IPS DF 19.7 (cell line): ENCODE measurements around the gene KDELR1.

Source experiments
- DNase-seq: peaks from one replicate; pipeline ENCODE4 v3.0.0-alpha.2; 2013; ENCODE audit warnings: low read depth, low spot score

The KDELR1 gene

GRCh38 chr19:48342414-48342738 lies 49.0 kb downstream of the KDELR1 start:
- DNase-seq = no peak

- no peak for DNase-seq
These were observed 49.6 kb downstream of the KDELR1 start for GRCh38 chr19:48341515-48342413.

DNA sequence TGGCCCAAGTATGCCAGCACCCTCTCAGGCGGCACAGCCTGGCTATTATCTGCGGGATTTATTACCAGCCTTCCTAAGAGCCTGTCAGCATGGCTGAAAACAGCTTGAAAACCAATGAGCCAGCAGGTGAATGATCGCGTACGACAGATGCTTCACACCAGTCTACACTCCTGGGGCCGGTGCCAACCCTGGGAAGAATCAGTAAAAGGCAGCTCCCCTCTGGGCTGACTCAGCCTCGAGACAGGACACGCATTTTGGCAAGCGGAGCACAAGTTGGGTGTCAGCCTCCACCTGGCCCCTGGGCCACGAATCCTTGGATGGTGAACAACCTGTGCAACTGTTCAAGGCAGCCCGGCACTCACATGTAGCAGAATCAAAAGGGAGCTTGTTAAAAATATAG lies 50.4 kb downstream of the KDELR1 start:
- no peak for DNase-seq

- no peak for DNase-seq
These were observed 52.4 kb downstream of the KDELR1 start for GRCh38 chr19:48338802-48339503.

- no peak for DNase-seq
These were observed 53.0 kb downstream of the KDELR1 start for GRCh38 chr19:48338253-48338755.

GRCh38 chr19:48333467-48334384 lies 57.6 kb downstream of the KDELR1 start:
- no peak for DNase-seq

DNA sequence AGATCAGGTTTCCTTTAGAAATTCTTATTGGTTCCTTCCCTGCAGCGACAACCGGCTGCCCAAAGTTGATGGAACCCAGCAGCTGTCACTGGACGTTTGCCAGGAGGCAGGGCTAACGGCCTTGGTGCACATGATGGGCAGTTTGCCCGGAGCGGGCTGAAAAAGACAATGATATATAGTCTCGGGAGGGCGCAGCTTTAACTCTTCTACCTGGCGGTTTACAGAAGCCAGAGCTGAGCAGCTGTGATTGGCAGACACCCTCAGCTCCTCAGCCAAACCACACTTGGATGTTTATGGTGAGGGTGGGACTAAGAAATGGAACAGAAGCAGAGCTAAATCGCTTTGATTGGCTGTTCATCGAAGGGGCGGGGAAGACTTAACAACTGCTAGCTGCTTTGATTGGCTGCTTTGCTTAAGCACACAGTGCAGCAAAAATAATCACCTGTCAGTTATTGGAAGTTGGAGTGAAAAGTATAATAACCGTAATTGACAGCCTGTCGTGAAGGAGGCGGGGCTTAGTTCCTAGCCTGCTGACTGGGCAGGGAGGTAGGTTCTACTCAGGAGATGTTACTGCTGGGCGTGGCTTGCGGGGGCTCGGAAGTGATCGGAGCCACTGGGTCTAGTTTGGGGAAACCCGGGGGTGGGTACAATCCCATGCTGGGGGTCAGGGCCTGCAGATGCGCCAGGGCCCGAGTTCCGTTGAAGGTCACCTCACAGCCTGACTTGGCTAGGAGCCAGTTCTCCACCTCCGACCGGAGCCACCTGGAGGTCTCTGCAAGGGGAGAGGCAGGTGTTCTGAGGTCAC lies 58.5 kb downstream of the KDELR1 start:
- no peak for DNase-seq
